Thoracic aorta (tissue), 2 donors: ENCODE measurements around the gene SURF2. TPM values are rescaled to one million over a fixed set of nuclear protein-coding genes. Genes with fewer than 3 reads are reported as not detected.

Experiments
- ATAC-seq: fragments of 150-250 bp; one replicate; pipeline ENCODE4 v1.8.0; 2017; ENCODE audit warnings: low read depth; ENCODE audit not compliant: insufficient number of reproducible peaks, low FRiP score
- DNase-seq: peaks from one replicate; pipeline ENCODE4 v3.0.0-alpha.2; 2020; ENCODE audit warnings: low spot score
- H3K27ac ChIP-seq, 2 donors: fragments of 200-600 bp; sonication (generic); 1 replicate in 1 of 2; 2 replicates in 1 of 2; pipeline ENCODE4 v1.5.1; 2016; ENCODE audit warnings: mild to moderate bottlenecking in 2 of 2, moderate library complexity in 2 of 2
- H3K27me3 ChIP-seq: fragments of 200-600 bp; sonication (generic); replicated peaks from 2 replicates; pipeline ENCODE4 v1.6.0; 2016; ENCODE audit warnings: mild to moderate bottlenecking; ENCODE audit not compliant: insufficient read depth
- H3K36me3 ChIP-seq: fragments of 200-600 bp; sonication (generic); one replicate; pipeline ENCODE4 v1.5.1; 2016
- H3K4me1 ChIP-seq, 2 donors: fragments of 200-600 bp; sonication (generic); 1 replicate in 1 of 2; 2 replicates in 1 of 2; pipeline versions ENCODE4 v1.5.1 to v1.6.0; 2016; ENCODE audit warnings: low read depth in 2 of 2, mild to moderate bottlenecking in 1 of 2; ENCODE audit not compliant: control insufficient read depth in 1 of 2
- H3K4me3 ChIP-seq: fragments of 200-600 bp; sonication (generic); 2 replicates; pipeline ENCODE4 v1.5.1; 2016; ENCODE audit warnings: mild to moderate bottlenecking
- H3K9me3 ChIP-seq: fragments of 200-600 bp; sonication (generic); 2 replicates; pipeline ENCODE4 v1.5.1; 2016
- CTCF ChIP-seq: fragments of 200-600 bp; sonication (generic); IDR thresholded peaks from one replicate; pipeline ENCODE4 v1.5.1; 2019; ENCODE audit warnings: antibody characterized with exemption
- total RNA-seq, 2 donors: library from RNA; depleted of rRNA; stranded (reverse); fragments of >200 nt; gene quantifications; one replicate each; pipeline versions ENCODE4 v1.1.0 to v1.2.3, GENCODE V29; 2016

Gene SURF2
- total RNA-seq, 2 donors from 2014 or later: 7.0 to 13.3 TPM

DNA sequence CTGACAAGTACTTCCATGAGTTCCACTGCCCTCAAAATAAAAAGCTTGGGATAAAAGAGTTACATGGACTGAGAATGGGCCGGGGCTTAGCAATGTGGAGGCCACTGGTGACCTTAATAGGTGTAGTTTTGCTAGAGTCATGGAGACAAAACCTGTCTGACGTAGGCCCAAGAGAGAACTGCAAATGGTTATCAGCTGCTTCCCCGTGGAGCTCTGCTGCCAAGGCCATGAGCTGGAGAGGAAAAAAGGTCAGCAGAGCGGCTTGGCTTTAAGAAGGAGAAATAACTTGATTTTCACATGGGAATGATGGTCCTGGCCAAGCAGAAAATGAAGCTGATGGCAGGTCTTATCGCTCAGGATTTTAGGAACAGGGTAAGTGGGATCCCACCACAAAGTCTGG, 16.7 kb upstream of the SURF2 start:
- Histone ChIP-seq H3K27me3 (no peaks in the 10 kb centered on the region), H3K4me1 (peaks cover 13 to 16% of the 10 kb centered on the region in 2 donors), H3K36me3 (peaks cover 50% of the 10 kb centered on the region), H3K27ac (no peak overlapping the region), H3K9me3 (no peaks in the 10 kb centered on the region), H3K4me3 (no peak overlapping the region)
- TF ChIP-seq CTCF: no peak
- ATAC-seq: no peak
- DNase-seq: no peak

DNA sequence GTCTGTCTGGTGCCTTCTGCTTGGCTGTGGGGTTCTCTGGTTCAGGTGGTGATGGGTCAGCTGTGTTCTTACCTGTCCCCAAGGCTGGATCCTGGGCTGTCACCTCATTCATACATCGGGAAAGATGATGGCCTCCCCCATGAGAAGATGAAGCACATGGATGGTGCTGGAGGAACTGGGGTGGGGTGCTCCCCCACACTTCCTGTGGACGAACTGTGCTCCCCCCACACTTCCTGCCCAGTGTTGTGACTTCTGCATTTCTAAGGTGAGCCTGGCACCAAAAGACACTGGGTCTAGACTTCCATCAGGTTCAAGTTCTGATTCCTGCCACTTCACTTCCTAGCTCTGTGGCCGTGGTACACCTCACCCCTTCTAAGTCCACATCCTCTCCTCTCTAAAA, 16.1 kb upstream of the SURF2 start:
- Histone ChIP-seq H3K27me3 (no peaks in the 10 kb centered on the region), H3K27ac (no peak overlapping the region), H3K36me3 (peaks cover 56% of the 10 kb centered on the region), H3K9me3 (no peaks in the 10 kb centered on the region), H3K4me3 (no peak overlapping the region), H3K4me1 (peaks cover 7 to 10% of the 10 kb centered on the region in 2 donors)
- DNase-seq (no peak), ATAC-seq (no peak)
- no peak for TF ChIP-seq CTCF

DNA sequence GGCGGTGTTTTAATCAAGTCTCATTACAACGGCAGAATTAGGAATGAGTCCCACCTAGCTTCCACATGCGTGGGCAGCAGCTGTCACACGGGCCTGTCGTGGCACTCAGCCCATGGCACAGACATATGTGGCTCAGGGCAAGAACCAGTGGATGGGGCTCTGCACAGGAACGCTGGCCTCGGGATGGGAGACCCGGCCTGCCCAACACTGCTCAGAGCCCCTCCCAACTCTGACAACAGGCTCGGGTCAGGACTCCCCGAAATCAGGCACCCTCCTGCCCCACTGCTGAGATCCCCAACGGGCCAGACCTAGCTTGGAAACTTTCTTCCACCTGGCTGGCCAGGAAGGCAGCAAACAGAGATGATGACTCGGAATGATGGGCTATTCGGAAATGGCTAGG, 15.4 kb upstream of the SURF2 start:
- H3K36me3 ChIP-seq: peaks cover 60% of the 10 kb centered on the region
- no peak overlapping the region for H3K4me3 ChIP-seq
- no peak for TF ChIP-seq CTCF

DNA sequence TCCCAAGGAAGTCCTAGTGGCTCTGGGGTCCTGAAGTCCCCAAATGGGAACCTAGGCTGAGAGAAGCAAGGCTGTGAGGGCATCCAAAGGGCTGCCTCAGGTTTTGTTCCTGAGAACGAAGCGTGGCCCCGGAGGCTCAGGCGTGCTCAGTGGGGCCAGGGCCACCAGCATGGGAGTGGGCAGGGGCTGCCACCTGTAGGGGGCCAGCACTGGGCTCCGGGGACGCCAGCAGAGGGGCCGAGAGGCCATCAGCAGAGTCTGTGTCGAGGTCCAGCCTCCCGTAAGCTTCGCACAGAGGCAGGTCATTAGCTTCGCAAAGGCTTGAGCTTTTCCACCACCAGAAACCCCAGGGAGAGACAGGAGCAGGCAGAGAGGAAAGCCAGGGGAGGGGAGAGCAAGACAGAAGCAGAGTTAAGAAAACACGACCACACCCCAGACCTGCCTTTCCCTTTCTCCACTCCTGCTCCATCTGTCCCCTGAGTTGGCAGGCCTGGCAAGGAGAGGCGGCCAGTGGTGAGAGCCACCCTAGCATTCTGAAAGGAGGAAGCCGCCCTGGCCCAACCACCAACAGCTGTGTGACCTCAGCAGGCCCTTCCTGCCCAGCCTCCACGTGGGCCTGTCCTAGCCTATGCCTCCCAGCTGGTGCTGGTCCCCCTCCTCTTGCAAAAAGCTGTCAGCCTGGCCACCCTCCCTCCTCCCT, 14.8 kb upstream of the SURF2 start:
- Histone ChIP-seq H3K9me3 (no peaks in the 10 kb centered on the region), H3K27me3 (no peaks in the 10 kb centered on the region), H3K36me3 (peaks cover 60% of the 10 kb centered on the region), H3K4me3 (no peak overlapping the region), H3K4me1 (peaks cover 9 to 11% of the 10 kb centered on the region in 2 donors), H3K27ac (no peak overlapping the region)
- DNase-seq (no peak), ATAC-seq (no peak)
- no peak for TF ChIP-seq CTCF

More for the DNA sequence above, 15.4 kb upstream of the SURF2 start:
- Histone ChIP-seq H3K9me3 (no peaks in the 10 kb centered on the region), H3K27ac (no peak overlapping the region), H3K27me3 (no peaks in the 10 kb centered on the region), H3K4me1 (peaks cover 5 to 8% of the 10 kb centered on the region in 2 donors)
- DNase-seq: no peak
- ATAC-seq: no peak

DNA sequence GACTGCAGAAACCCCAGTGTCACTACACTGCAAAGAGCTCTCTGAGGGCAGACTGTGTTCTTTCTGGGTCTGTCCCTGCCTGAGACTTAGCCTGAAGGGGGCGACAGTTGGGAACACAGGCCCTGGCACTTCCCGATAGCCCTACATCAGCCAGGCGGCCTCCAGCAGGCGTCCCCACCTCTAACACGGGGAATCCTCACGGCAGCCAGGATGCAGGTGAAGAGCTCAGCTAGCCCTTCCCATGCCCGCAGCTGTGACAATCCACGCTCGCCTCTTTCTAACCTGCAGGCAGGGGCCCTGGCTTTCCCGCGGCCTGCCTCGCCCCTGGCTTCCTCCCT, 14.3 kb upstream of the SURF2 start:
- no peaks in the 10 kb centered on the region for H3K9me3 ChIP-seq
- H3K4me1 ChIP-seq: peaks cover 9 to 13% of the 10 kb centered on the region in 2 donors
- no peak for DNase-seq
- no peaks in the 10 kb centered on the region for H3K27me3 ChIP-seq
- H3K27ac ChIP-seq: no peak overlapping the region
- H3K4me3 ChIP-seq: no peak overlapping the region
- TF ChIP-seq CTCF: no peak
- peaks cover 60% of the 10 kb centered on the region for H3K36me3 ChIP-seq
- no peak for ATAC-seq
